Pancreas (tissue), 10 donors: Measurements from ENCODE around the gene HECTD4. TPM values are rescaled to one million over a fixed set of nuclear protein-coding genes. Genes with fewer than 3 reads are reported as not detected.

Experiments used
- ATAC-seq, 4 donors: fragments of 200-7000 bp; cut with Tn5 transposase; one replicate each; pipeline versions ENCODE4 v1.8.0 to v1.9.1; 2020; ENCODE audit warnings: mild to moderate bottlenecking in 4 of 4, moderate library complexity in 4 of 4
- DNase-seq, 6 donors: peaks; one replicate each; pipeline ENCODE4 v3.0.0-alpha.2; 2020
- FAIRE-seq: peaks from 2 replicates; lab custom pipeline; 2012; peaks lifted over from hg19 to GRCh38; lab: Jason Lieb, UNC
- H3K27ac ChIP-seq, 4 donors: fragments of 200-600 bp; sonication (generic); 1 replicate in 3 of 4; 2 replicates in 1 of 4; pipeline versions ENCODE4 v1.5.0 to v1.8.0; 2020
- H3K27me3 ChIP-seq, 4 donors: fragments of 200-600 bp; one replicate each; pipeline ENCODE4 v1.8.0; 2021
- H3K36me3 ChIP-seq, 3 donors: fragments of 200-600 bp; sonication (generic) in 1 of 3; one replicate each; pipeline versions ENCODE4 v1.5.0 to v1.8.0; 2020 to 2021
- H3K4me1 ChIP-seq, 3 donors: fragments of 200-600 bp; one replicate each; pipeline ENCODE4 v1.8.0; 2021
- H3K4me3 ChIP-seq, 4 donors: fragments of 200-600 bp; sonication (generic) in 2 of 4; one replicate each; pipeline versions ENCODE4 v1.5.0 to v1.8.0; 2020 to 2021
- H3K9me3 ChIP-seq, 4 donors: fragments of 200-600 bp; one replicate each; pipeline ENCODE4 v1.8.0; 2021
- CTCF ChIP-seq, 4 donors: fragments of 200-600 bp; sonication (generic) in 3 of 4; IDR thresholded peaks; one replicate each; pipeline versions ENCODE4 v1.5.0 to v1.8.0; 2021; ENCODE audit warnings: antibody characterized with exemption in 4 of 4
- WGBS, 2 donors: extraction: QIAGEN DNeasy Blood & Tissue Kit; methylation state at CpG; one replicate each; pipeline ENCODE4 v1.1.7; 2013; 5-methylcytosine and 5-hydroxymethylcytosine counted together
- intact Hi-C, 3 donors: fragments of 100-400 bp; cut with DNase I; formaldehyde crosslinking; loops; one replicate each; pipeline versions ENCODE4 v1.11.1 to v1.14.2; 2022
- polyA plus RNA-seq, 2 donors: library from polyadenylated mRNA; stranded (reverse); fragments of 200-250 nt; gene quantifications; one replicate each; pipeline ENCODE4 v1.2.3, GENCODE V29; 2013
- total RNA-seq, 6 donors: library from RNA; stranded (reverse); fragmentation: NEBNext Ultra II Directional in 4 of 6; extraction: Animal tissue kit (Norgen Biotek cat#: 25700) in 4 of 6; gene quantifications; one replicate each; pipeline versions ENCODE4 v1.2.1 to v1.2.4, GENCODE V29; 2021 to 2023
- donor health status: healthy with polysubstance abuse.
- donor health status: DM: no; HTN: no; CAD: no; lungs with moderate emphysema.
- donor health status: DM: no; HTN: no; CAD: no.
- donor health status: control.
- donor health status: control.
- donor health status: Bipolar disorder and iron deficiency.
- donor health status: DM: yes; HTN: yes; CAD: no.
- donor health status: DM: no; HTN: no; CAD: no.
- donor health status: DM: no; HTN: no; CAD: no.
- donor health status: DM: yes; HTN: yes; CAD: no.

HECTD4 gene
- total and polyA plus RNA-seq, 8 donors = 17.9 to 38.4 (median 26.4) TPM

GRCh38 chr12:112328456-112329124 lies 53.6 kb downstream of the HECTD4 start:
- WGBS, 2 donors = 35 to 37% methylated on average over 3 of the region's 3 CpGs
- no peak for TF ChIP-seq CTCF (IDR thresholded peaks at IDR 0.05)
- peak in 2 of 4 donors; percentile 46 to 60 for ATAC-seq

GRCh38 chr12:112327209-112327938 lies 54.9 kb downstream of the HECTD4 start:
- no peak for TF ChIP-seq CTCF (IDR thresholded peaks at IDR 0.05)
- DNase-seq (no peak), FAIRE-seq (no peak), ATAC-seq (no peak)
- WGBS, 2 donors = 64 to 65% methylated on average over 7 of the region's 7 CpGs
- Histone ChIP-seq H3K4me3 (no peak overlapping the region), H3K27ac (no peak overlapping the region), H3K27me3 (no peaks in the 10 kb centered on the region), H3K36me3 (no peaks in the 10 kb centered on the region), H3K9me3 (no peaks in the 10 kb centered on the region), H3K4me1 (peaks cover 16 to 28% (median 24%) of the 10 kb centered on the region in 3 donors)
- intact Hi-C loops = no loop called here

More at GRCh38 chr12:112328456-112329124, 53.6 kb downstream of the HECTD4 start:
- intact Hi-C loops = no loop called here
- Histone ChIP-seq H3K36me3 (no peaks in the 10 kb centered on the region), H3K9me3 (no peaks in the 10 kb centered on the region), H3K4me1 (peaks cover 16 to 22% (median 20%) of the 10 kb centered on the region in 3 donors), H3K4me3 (no peak overlapping the region), H3K27me3 (no peaks in the 10 kb centered on the region), H3K27ac (no peak overlapping the region)
- DNase-seq (no peak), FAIRE-seq (no peak)

- no peak for FAIRE-seq
Observed at GRCh38 chr12:112325622-112326207, 56.5 kb downstream of the HECTD4 start.

GRCh38 chr12:112325157-112325556 lies 57.1 kb downstream of the HECTD4 start:
- DNase-seq (no peak), FAIRE-seq (no peak), ATAC-seq (no peak)
- Histone ChIP-seq H3K4me3 (no peak overlapping the region), H3K4me1 (peaks cover 16 to 28% (median 24%) of the 10 kb centered on the region in 3 donors), H3K27ac (no peak overlapping the region), H3K9me3 (no peaks in the 10 kb centered on the region), H3K36me3 (no peaks in the 10 kb centered on the region), H3K27me3 (no peaks in the 10 kb centered on the region)
- 42 to 49% methylated on average over 1 of the region's 1 CpG for WGBS, 2 donors
- intact Hi-C loops = no loop called here
- no peak for TF ChIP-seq CTCF (IDR thresholded peaks at IDR 0.05)

More at GRCh38 chr12:112325622-112326207, 56.5 kb downstream of the HECTD4 start:
- H3K27ac ChIP-seq = no peak overlapping the region
- 74 to 75% methylated on average over 7 of the region's 7 CpGs for WGBS, 2 donors
- TF ChIP-seq CTCF (IDR thresholded peaks at IDR 0.05) = no peak
- intact Hi-C loops = no loop called here
- peaks cover 16 to 28% (median 24%) of the 10 kb centered on the region in 3 donors for H3K4me1 ChIP-seq
- H3K9me3 ChIP-seq = no peaks in the 10 kb centered on the region
- H3K27me3 ChIP-seq = no peaks in the 10 kb centered on the region
- DNase-seq (no peak), ATAC-seq (no peak)
- H3K4me3 ChIP-seq = no peak overlapping the region
- H3K36me3 ChIP-seq = no peaks in the 10 kb centered on the region
